Stromal cell of bone marrow (primary cell): ENCODE data around the gene SRD5A3.
"Not testable (repeated sequence)": the region's sequence is repeated elsewhere in the genome, so short reads cannot be mapped to it uniquely, and the experiment has no call there.

Source experiments
- DNase-seq: peaks from one replicate; pipeline ENCODE4 v3.0.0-alpha.2; 2012; ENCODE audit warnings: low read depth

The SRD5A3 gene

GRCh38 chr4:55346851-55347255 is 811 bp downstream of the SRD5A3 start:
- DNase-seq: no peak

GRCh38 chr4:55347610-55348228 is 1.7 kb downstream of the SRD5A3 start:
- DNase-seq: no peak

DNA sequence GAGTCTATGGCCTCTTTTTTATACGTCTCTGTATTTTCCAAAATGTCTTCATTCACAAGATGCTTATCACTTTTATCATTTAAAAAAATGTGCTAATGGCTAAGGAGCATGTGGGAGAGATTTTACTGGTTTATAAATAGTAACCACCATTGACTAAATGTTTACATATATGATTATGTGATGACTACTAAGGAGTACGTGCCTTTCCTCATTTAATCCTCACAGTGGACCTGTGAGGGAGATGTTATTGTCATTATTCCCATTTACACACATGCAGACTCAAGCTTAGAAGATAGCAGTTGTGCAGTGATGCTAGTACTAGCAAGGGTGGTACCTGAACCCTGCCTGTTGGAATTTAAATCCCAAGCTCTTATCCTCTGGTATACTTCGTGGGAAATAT is 2.4 kb downstream of the SRD5A3 start:
- DNase-seq: no peak

DNA sequence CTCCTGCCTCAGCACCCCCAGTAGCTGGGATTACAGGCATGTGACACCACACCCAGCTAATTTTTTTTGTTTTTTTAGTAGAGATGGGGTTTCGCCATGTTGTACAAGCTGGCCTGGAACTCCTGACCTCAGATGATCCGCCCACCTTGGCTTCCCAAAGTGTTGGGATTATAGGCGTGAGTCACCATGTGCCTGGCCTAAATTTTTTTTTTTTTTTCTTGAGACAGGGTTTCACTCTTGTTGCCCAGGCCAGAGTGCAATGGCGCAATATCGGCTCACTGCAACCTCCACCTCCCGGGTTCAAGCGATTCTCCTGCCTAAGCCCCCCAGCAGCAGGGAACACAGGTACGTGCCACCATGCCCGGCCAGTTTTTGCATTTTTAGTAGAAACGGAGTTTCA is 4.8 kb downstream of the SRD5A3 start:
- not testable (repeated sequence) for DNase-seq

- DNase-seq: no peak
Observed at GRCh38 chr4:55351824-55352223, 5.8 kb downstream of the SRD5A3 start.

DNA sequence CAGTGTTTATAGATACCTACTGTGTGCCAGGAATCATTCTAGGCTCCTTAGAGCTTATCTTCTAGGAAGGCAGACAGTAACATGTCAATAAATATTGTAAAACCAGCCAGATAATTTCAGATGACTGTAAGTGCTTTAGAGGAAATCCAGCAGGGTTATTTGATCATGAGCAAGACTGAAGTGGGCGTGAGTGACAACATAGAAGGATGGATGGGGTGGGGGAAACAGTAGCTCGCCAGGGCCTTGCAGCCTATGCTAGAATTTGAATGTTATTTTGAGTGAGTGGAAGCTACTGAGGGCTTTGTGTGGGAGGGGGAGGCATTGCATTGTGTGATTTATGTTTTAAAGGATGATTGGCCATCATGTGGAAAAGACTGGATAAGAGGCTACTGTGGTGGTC is 6.7 kb downstream of the SRD5A3 start:
- DNase-seq: no peak

- DNase-seq: not testable (repeated sequence)
Observed at GRCh38 chr4:55353228-55353747, 7.2 kb downstream of the SRD5A3 start.

- DNase-seq: no peak
Observed at GRCh38 chr4:55354648-55355047, 8.6 kb downstream of the SRD5A3 start.

- no peak for DNase-seq
Observed at GRCh38 chr4:55355555-55355954, 9.5 kb downstream of the SRD5A3 start.

- no peak for DNase-seq
Observed at GRCh38 chr4:55356991-55357461, 11.0 kb downstream of the SRD5A3 start.

- DNase-seq: no peak
Observed at GRCh38 chr4:55358246-55358645, 12.2 kb downstream of the SRD5A3 start.

DNA sequence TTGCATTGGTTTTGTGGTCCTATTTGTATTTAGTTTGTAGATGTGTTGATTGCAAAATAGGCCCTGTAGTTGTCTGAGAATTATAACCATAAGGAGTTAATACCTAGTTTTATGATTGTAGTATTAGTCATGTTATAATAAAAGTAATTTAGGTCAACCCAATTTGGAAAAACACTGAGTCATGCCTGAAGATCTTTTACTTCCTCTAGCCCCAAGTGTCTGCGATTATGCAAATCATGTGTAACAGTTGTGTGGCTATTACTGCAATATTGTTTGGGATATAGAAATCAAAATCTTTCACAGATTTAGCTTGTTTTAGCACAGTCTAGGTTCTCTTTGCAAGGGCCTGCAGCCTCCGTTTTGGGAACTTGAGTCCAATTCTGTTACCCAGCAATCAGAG is 12.6 kb downstream of the SRD5A3 start:
- peak; percentile 84 for DNase-seq

- no peak for DNase-seq
Observed at GRCh38 chr4:55359397-55359916, 13.4 kb downstream of the SRD5A3 start.

DNA sequence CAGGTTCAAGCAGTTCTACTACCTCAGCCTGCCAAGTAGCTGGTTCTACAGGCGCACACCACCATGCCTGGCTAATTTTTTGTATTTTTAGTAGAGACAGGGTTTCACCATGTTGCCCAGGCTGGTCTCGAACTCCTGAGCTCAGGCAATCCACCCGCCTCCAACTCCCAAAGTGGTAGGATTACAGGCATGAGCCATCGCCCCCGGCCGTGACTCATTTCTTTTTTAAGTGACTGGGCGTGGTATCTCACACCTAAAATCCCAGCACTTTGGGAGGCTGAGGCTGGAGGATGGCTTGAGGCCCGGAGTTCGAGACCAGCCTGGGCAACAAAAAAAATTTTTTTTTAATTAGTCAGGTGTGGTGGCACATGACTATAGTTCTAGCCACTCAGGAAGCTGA is 16.9 kb downstream of the SRD5A3 start:
- DNase-seq: not testable (repeated sequence)

DNA sequence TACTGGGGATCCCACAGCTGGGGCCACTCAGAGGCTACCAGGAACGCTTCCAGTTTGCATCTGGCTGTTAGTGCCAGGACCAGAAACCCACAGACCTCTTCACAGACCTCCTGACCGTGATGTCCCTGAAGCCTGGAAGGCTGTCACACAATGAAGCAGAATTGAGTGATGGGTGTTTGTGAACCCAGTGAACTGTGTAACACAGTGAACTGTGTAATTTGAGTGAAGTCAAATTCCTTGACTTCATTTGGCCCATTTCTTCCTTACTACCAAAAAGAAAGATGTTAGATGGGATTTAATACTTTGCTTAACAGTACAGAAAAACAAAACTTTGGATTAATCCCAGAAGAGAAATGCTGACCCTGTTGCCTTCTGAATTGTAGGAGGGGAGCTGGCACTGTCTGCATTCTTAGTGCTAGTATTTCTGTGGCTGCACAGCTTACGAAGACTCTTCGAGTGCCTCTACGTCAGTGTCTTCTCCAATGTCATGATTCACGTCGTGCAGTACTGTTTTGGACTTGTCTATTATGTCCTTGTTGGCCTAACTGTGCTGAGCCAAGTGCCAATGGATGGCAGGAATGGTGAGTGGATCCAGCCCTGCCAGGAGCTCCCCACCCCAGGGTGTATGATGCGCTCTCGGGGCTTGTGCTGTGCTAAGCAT is 17.8 kb downstream of the SRD5A3 start:
- DNase-seq: no peak

DNA sequence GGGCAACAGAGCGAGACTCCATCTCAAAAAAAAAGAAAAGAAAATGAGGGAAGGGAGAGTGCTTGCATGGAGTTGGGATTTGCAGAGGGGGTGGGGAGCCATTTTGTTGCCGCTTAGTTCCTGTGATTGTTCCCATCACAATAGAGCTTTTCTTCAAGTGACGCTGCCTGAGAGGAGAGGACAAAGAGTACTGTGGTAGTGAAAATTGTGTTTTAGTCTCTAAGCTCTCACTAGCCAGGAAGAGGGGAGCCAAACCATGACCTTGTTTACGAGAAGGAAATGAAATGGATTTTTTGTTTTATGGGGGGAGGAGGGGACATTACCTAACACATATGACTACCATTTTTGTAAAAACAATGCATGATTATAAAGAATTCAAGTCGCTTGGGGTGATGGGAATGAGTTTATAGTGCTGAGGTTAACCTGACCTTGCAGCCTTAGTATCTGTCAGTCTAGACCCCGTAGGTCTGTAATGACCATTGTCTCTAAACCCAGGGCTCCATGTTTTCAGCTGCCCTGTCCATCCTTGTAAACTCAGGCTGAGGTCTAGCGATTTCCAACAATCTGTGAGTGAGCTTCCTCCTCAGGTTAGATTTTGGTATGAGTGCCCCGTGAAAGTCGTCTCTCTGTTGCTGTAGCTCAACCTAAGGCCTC is 18.8 kb downstream of the SRD5A3 start:
- DNase-seq: no peak

GRCh38 chr4:55365345-55365728 is 19.3 kb downstream of the SRD5A3 start:
- DNase-seq: no peak

- DNase-seq: no peak
Observed at GRCh38 chr4:55366621-55367020, 20.6 kb downstream of the SRD5A3 start.

- DNase-seq: no peak
Observed at GRCh38 chr4:55367084-55367722, 21.2 kb downstream of the SRD5A3 start.

- DNase-seq: no peak
Observed at GRCh38 chr4:55369968-55370367, 23.9 kb downstream of the SRD5A3 start.

DNA sequence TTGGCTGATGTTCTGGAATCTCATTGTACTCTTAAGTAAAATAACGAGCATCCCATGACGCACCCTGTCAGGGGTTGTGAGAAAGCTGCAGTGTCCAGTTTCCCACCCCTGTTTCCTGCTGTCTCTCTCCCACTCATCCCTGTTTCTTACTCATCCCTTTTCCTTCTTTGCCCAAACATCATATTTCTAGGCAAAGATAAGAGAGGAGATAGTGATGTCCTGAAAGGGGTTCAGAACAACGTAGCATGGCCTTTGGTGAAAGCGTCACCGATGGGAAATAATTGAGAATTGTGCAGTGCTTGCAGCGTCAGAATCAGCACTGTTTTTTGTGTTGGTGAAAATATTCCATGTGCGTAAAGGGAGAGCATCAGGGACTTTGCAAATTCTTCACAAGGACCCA is 26.2 kb downstream of the SRD5A3 start:
- DNase-seq: no peak

GRCh38 chr4:55373461-55373860 is 27.4 kb downstream of the SRD5A3 start:
- DNase-seq: no peak
